Inflammatory macrophage treated with lipopolysaccharide for 1 hour (primary cell): Measurements from ENCODE around the gene MAGEL2.

ENCODE experiments used
- DNase-seq, 2 donors: peaks; one replicate each; pipeline ENCODE4 v3.0.0-alpha.2; 2020 to 2022

The MAGEL2 gene

GRCh38 chr15:23647421-23648370, at the start of gene MAGEL2:
Gene MAGEL2, minus strand, starts transcription at chr15:23647867. Its CDS starts 125 bp downstream, at chr15:23647742.
- DNase-seq: no peak

- DNase-seq: no peak
Measured at GRCh38 chr15:23695282-23695681, 47.6 kb upstream of the MAGEL2 start.

- DNase-seq: no peak
Measured at GRCh38 chr15:23694592-23694991, 46.9 kb upstream of the MAGEL2 start.

GRCh38 chr15:23690450-23690852, 42.8 kb upstream of the MAGEL2 start:
- DNase-seq: no peak

GRCh38 chr15:23690015-23690414, 42.3 kb upstream of the MAGEL2 start:
- no peak for DNase-seq

GRCh38 chr15:23687143-23687470, 39.4 kb upstream of the MAGEL2 start, which contains the start of gene NDN:
Gene NDN, minus strand, starts transcription at chr15:23687305. Its CDS starts 88 bp downstream, at chr15:23687217.
- DNase-seq: peak in 1 of 2 donors; percentile 4

- DNase-seq: no peak
Measured at GRCh38 chr15:23686466-23687142, 38.9 kb upstream of the MAGEL2 start.

- no peak for DNase-seq
Measured at GRCh38 chr15:23671481-23671880, 23.8 kb upstream of the MAGEL2 start.

GRCh38 chr15:23670970-23671369, 23.3 kb upstream of the MAGEL2 start:
- DNase-seq: no peak

- DNase-seq: no peak
Measured at GRCh38 chr15:23663232-23663631, 15.6 kb upstream of the MAGEL2 start.

GRCh38 chr15:23648920-23649515, 1.4 kb upstream of the MAGEL2 start:
- no peak for DNase-seq

GRCh38 chr15:23647001-23647295, 719 bp downstream of the MAGEL2 start:
- no peak for DNase-seq

- DNase-seq: no peak
Measured at GRCh38 chr15:23646165-23647000, 1.3 kb downstream of the MAGEL2 start.

- DNase-seq: no peak
Measured at GRCh38 chr15:23645371-23646164, 2.1 kb downstream of the MAGEL2 start.

- DNase-seq: no peak
Measured at GRCh38 chr15:23644829-23645228, 2.8 kb downstream of the MAGEL2 start.

GRCh38 chr15:23642413-23643044, 5.1 kb downstream of the MAGEL2 start:
- peak; percentile 17 to 58 for DNase-seq

GRCh38 chr15:23634181-23634580, 13.5 kb downstream of the MAGEL2 start:
- no peak for DNase-seq

GRCh38 chr15:23629234-23629805, 18.3 kb downstream of the MAGEL2 start:
- DNase-seq: no peak

GRCh38 chr15:23628612-23629233, 18.9 kb downstream of the MAGEL2 start:
- no peak for DNase-seq

GRCh38 chr15:23616536-23616935, 31.1 kb downstream of the MAGEL2 start:
- no peak for DNase-seq

GRCh38 chr15:23606226-23606625, 41.4 kb downstream of the MAGEL2 start:
- DNase-seq: no peak
